OCI-LY3 (cell line): ENCODE measurements around the gene PCSK1.

ENCODE experiments used
- H2AFZ ChIP-seq: fragments of 200-600, 300-600 bp; shearing (Covaris generic); 2 replicates; pipeline ENCODE4 v1.6.0; 2014; ENCODE audit warnings: antibody characterized with exemption, low read depth, low read length
- H3K27ac ChIP-seq: fragments of 200-600, 300-600 bp; sonication (generic); 2 replicates; pipeline ENCODE4 v1.5.1; 2014; ENCODE audit warnings: mild to moderate bottlenecking, low read length, moderate library complexity, mixed read lengths
- H3K27me3 ChIP-seq: fragments of 200-600, 300-600 bp; sonication (generic); 2 replicates; pipeline ENCODE4 v1.6.1; 2014; ENCODE audit warnings: low read depth, low read length, mixed read lengths
- H3K36me3 ChIP-seq: fragments of 200-600, 300-600 bp; sonication (generic); replicated peaks from 2 replicates; pipeline ENCODE3; 2014; ENCODE audit warnings: low read depth, low read length, mixed read lengths
- H3K4me1 ChIP-seq: fragments of 300-600, 200-600 bp; sonication (generic); 2 replicates; pipeline ENCODE4 v1.6.1; 2014; ENCODE audit warnings: low read length, mixed read lengths
- H3K4me2 ChIP-seq: fragments of 200-600, 300-600 bp; sonication (generic); 2 replicates; pipeline ENCODE4 v1.6.1; 2014; ENCODE audit warnings: low read length, mixed read lengths
- H3K4me3 ChIP-seq: fragments of 300-600, 200-600 bp; sonication (generic); 2 replicates; pipeline ENCODE4 v1.5.1; 2014; ENCODE audit warnings: antibody characterized with exemption, mild to moderate bottlenecking, low read length, moderate library complexity
- H3K79me2 ChIP-seq: fragments of 300-600, 200-600 bp; shearing (Covaris generic); 2 replicates; pipeline ENCODE4 v1.6.1; 2014; ENCODE audit warnings: mild to moderate bottlenecking, low read length, mixed read lengths
- H3K9ac ChIP-seq: fragments of 300-600, 200-600 bp; shearing (Covaris generic); 2 replicates; pipeline ENCODE4 v1.6.0; 2014; ENCODE audit warnings: mild to moderate bottlenecking, low read length, moderate library complexity
- H3K9me3 ChIP-seq: fragments of 200-600, 300-600 bp; shearing (Covaris generic); 2 replicates; pipeline ENCODE4 v1.6.1; 2014; ENCODE audit warnings: low read length, mixed read lengths; ENCODE audit not compliant: insufficient read depth
- H4K20me1 ChIP-seq: fragments of 200-600, 300-600 bp; sonication (generic); 2 replicates; pipeline ENCODE4 v1.6.1; 2016; ENCODE audit warnings: low read length, mixed read lengths; ENCODE audit not compliant: insufficient read depth
- CTCF ChIP-seq: fragments of 200-600, 300-600 bp; sonication (generic); IDR thresholded peaks from 2 replicates; pipeline ENCODE4 v1.5.1; 2014; ENCODE audit warnings: antibody characterized with exemption, low read length, low read depth
- EZH2phosphoT487 ChIP-seq: fragments of 200-600 bp; shearing (Covaris generic); IDR thresholded peaks from 2 replicates; pipeline ENCODE4 v1.6.1; 2018; ENCODE audit warnings: antibody characterized with exemption, mixed run types, low read depth

The PCSK1 gene

GRCh38 chr5:96431376-96432187 lies 1.5 kb downstream of the PCSK1 start:
- H4K20me1 ChIP-seq: no peaks in the 10 kb centered on the region
- no peaks in the 10 kb centered on the region for H3K4me1 ChIP-seq
- no peak overlapping the region for H3K27ac ChIP-seq
- H3K9ac ChIP-seq: no peak overlapping the region
- no peak overlapping the region for H3K4me2 ChIP-seq
- no peak overlapping the region for H3K4me3 ChIP-seq
- no peak overlapping the region for H2AFZ ChIP-seq
- H3K79me2 ChIP-seq: no peaks in the 10 kb centered on the region
- H3K36me3 ChIP-seq: no peaks in the 10 kb centered on the region
- H3K27me3 ChIP-seq: no peaks in the 10 kb centered on the region
- no peaks in the 10 kb centered on the region for H3K9me3 ChIP-seq
- TF ChIP-seq EZH2phosphoT487 (no peak), CTCF (no peak)

- Histone ChIP-seq H3K27me3 (no peaks in the 10 kb centered on the region), H3K9ac (no peak overlapping the region), H3K36me3 (no peaks in the 10 kb centered on the region), H3K4me1 (no peaks in the 10 kb centered on the region), H3K4me3 (no peak overlapping the region), H4K20me1 (no peaks in the 10 kb centered on the region), H3K27ac (no peak overlapping the region), H2AFZ (no peak overlapping the region), H3K79me2 (no peaks in the 10 kb centered on the region), H3K9me3 (no peaks in the 10 kb centered on the region), H3K4me2 (no peak overlapping the region)
- TF ChIP-seq EZH2phosphoT487 (no peak), CTCF (no peak)
These were observed 5.2 kb downstream of the PCSK1 start for GRCh38 chr5:96427824-96428223.

- Histone ChIP-seq H3K4me3 (no peak overlapping the region), H3K79me2 (no peaks in the 10 kb centered on the region), H2AFZ (no peak overlapping the region), H3K4me1 (no peaks in the 10 kb centered on the region), H3K27me3 (no peaks in the 10 kb centered on the region), H3K9me3 (no peaks in the 10 kb centered on the region), H3K4me2 (no peak overlapping the region), H3K9ac (no peak overlapping the region), H3K27ac (no peak overlapping the region), H3K36me3 (no peaks in the 10 kb centered on the region), H4K20me1 (no peaks in the 10 kb centered on the region)
- TF ChIP-seq EZH2phosphoT487: no peak
- no peak for TF ChIP-seq CTCF
These were observed 6.2 kb downstream of the PCSK1 start for GRCh38 chr5:96426831-96427230.

DNA sequence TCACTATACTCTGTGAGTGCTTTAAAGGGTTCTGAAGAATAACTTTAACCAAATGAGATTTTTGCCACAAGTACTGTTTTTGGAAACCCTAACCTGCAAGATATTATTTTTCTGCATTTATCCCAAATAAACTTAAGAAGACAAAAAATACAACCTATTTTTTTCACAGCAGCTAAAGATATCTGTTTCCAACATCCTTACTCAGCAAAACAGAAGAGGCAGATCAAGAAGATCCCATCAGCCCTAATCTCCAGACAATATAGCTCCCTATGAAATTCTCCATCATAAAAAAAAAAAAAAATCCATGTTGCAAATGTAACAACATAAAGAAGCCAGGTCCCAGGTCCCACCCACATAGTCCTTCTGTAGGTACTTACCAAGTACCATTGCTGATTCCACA lies 7.6 kb downstream of the PCSK1 start:
- Histone ChIP-seq H2AFZ (no peak overlapping the region), H3K9me3 (no peaks in the 10 kb centered on the region), H3K27me3 (no peaks in the 10 kb centered on the region), H3K36me3 (no peaks in the 10 kb centered on the region), H3K9ac (no peak overlapping the region), H3K27ac (no peak overlapping the region), H3K4me3 (no peak overlapping the region), H3K79me2 (no peaks in the 10 kb centered on the region), H3K4me1 (no peaks in the 10 kb centered on the region), H4K20me1 (no peaks in the 10 kb centered on the region), H3K4me2 (no peak overlapping the region)
- TF ChIP-seq EZH2phosphoT487 (no peak), CTCF (no peak)
